HG02798 (cell line): ENCODE results near the gene MRGPRD.

Experiments
- ATAC-seq: cut with Tn5 transposase; IDR thresholded peaks from one replicate; pipeline ENCODE4 v1.9.1; 2021; ENCODE audit warnings: mild to moderate bottlenecking; ENCODE audit not compliant: unreplicated experiment, poor library complexity

Gene MRGPRD

GRCh38 chr11:68950762-68951161, 30.0 kb downstream of the MRGPRD start:
- ATAC-seq, result no peak

GRCh38 chr11:68950270-68950669, 30.5 kb downstream of the MRGPRD start:
- ATAC-seq, result no peak

- ATAC-seq, result no peak
Measured at GRCh38 chr11:68948935-68949334, 31.9 kb downstream of the MRGPRD start.

GRCh38 chr11:68948496-68948895, 32.3 kb downstream of the MRGPRD start:
- ATAC-seq, result no peak

GRCh38 chr11:68947151-68947550, 33.6 kb downstream of the MRGPRD start:
- ATAC-seq, result no peak

- ATAC-seq, result no peak
Measured at GRCh38 chr11:68946416-68947090, 34.2 kb downstream of the MRGPRD start.

- no peak for ATAC-seq
Measured at GRCh38 chr11:68942751-68943271, 38.0 kb downstream of the MRGPRD start.

- no peak for ATAC-seq
Measured at GRCh38 chr11:68942095-68942620, 38.6 kb downstream of the MRGPRD start.

- no peak for ATAC-seq
Measured at GRCh38 chr11:68941324-68942094, 39.3 kb downstream of the MRGPRD start.

GRCh38 chr11:68940651-68941323, 40.0 kb downstream of the MRGPRD start:
- no peak for ATAC-seq

GRCh38 chr11:68939583-68940555, 40.9 kb downstream of the MRGPRD start:
- ATAC-seq, result no peak

GRCh38 chr11:68938816-68939582, 41.8 kb downstream of the MRGPRD start:
- ATAC-seq, result no peak

GRCh38 chr11:68938088-68938487, 42.7 kb downstream of the MRGPRD start:
- ATAC-seq, result no peak

GRCh38 chr11:68936676-68937620, 43.8 kb downstream of the MRGPRD start:
- no peak for ATAC-seq

- ATAC-seq, result no peak
Measured at GRCh38 chr11:68936358-68936636, 44.5 kb downstream of the MRGPRD start.

GRCh38 chr11:68935516-68936357, 45.0 kb downstream of the MRGPRD start:
- no peak for ATAC-seq

- ATAC-seq, result no peak
Measured at GRCh38 chr11:68935066-68935465, 45.7 kb downstream of the MRGPRD start.
